ENCODE data around the gene CPOX. TPM values are rescaled to one million over a fixed set of nuclear protein-coding genes. Genes with fewer than 3 reads are reported as not detected.

The CPOX gene
- total and polyA plus RNA-seq, 10 of the 15 experiments (the other 5 are each of a cell fraction or from before 2014, with no cell fraction given): 40.7 to 72.6 (median 64.5) TPM

GRCh38 chr3:98608029-98608428 lies 14.6 kb upstream of the CPOX start:
- Histone ChIP-seq H3K27ac (ENCODE audit: control insufficient read depth, insufficient read depth) (no peak overlapping the region), H3K4me1 (ENCODE audit: control insufficient read depth, insufficient read depth, low read length) (peaks cover 7% of the 10 kb centered on the region; the same call in 1 of the 2 replicates), H3K9ac (ENCODE audit: control insufficient read depth, insufficient read depth, low read length) (no peak overlapping the region), H3K9me3 (replicated peaks; ENCODE audit: control insufficient read depth, insufficient read depth, low read length) (peaks cover 2% of the 10 kb centered on the region; the same call in 2 of the 3 replicates), H4K20me1 (ENCODE audit: control insufficient read depth, insufficient read depth) (no peaks in the 10 kb centered on the region), H3K4me2 (ENCODE audit: control insufficient read depth, insufficient read depth) (no peak overlapping the region), H3K27me3 (replicated peaks in 1 of 2; ENCODE audit: control insufficient read depth in 2 of 2, insufficient read depth in 2 of 2, low read length in 1 of 2) (no peaks in the 10 kb centered on the region), H3K4me3 (no peak overlapping the region), H3K36me3 (ENCODE audit: control insufficient read depth in 2 of 2, insufficient read depth in 2 of 2, low read length in 1 of 2) (no peaks in the 10 kb centered on the region), H2AFZ (ENCODE audit: control insufficient read depth, low read depth, low read length) (no peak overlapping the region), H3K79me2 (ENCODE audit: control insufficient read depth, insufficient read depth, low read length) (no peaks in the 10 kb centered on the region)
- WGBS (ENCODE audit: insufficient coverage, insufficient replicate concordance, low lambda C conversion rate, missing lambda C conversion rate): 95% methylated on average over 2 of the region's 2 CpGs
- no TSS peak for BruUV-seq (replicated peaks)
- no peak for ATAC-seq
- intact Hi-C loops (cut with micrococcal nuclease; ENCODE audit: unreplicated experiment) (no loop called here), in situ Hi-C loops (cut with MboI) (loop anchor here (25.0 kb wide), 1 partner anchor 1154 kb away; no protein-coding TSS in a partner anchor)
- SMC1A ChIA-PET (ENCODE audit: uncharacterized antibody, unreplicated experiment): interaction anchor here (1.4 kb wide), 1 partner anchor 203 kb away, joined by 3 read pairs; no protein-coding TSS in a partner anchor
- RAD21 ChIA-PET (ENCODE audit: unreplicated experiment): interaction anchor here (1.4 kb wide), 1 partner anchor 49 kb away, joined by 4 read pairs; no protein-coding TSS in a partner anchor
- CTCF ChIA-PET: interaction anchor here (0.9 to 8.3 kb wide), 4 partner anchors 8 to 206 kb away, joined by 3 to 373 read pairs (median 4); no protein-coding TSS in a partner anchor
- no peak for TF ChIP-seq NR2C2 (IDR thresholded peaks at IDR 0.05; ENCODE audit: borderline replicate concordance, control insufficient read depth, insufficient read length, low read depth)
- no peak for TF ChIP-seq USF1 (IDR thresholded peaks at IDR 0.05; ENCODE audit: borderline replicate concordance, extremely low read length, insufficient read depth, low read depth, low read length)
- TF ChIP-seq SPI1 (IDR thresholded peaks at IDR 0.05; ENCODE audit: borderline replicate concordance, insufficient read depth, low read depth, low read length): no peak
- no peak for TF ChIP-seq KAT2A (conservative IDR thresholded peaks at IDR 0.05; ENCODE audit: control insufficient read depth, low read depth, low read length)
- no peak for TF ChIP-seq LARP7 (IDR thresholded peaks at IDR 0.05)
- POLR2A ChIA-PET: no interaction called here
- no peak for DNase-seq (ENCODE audit: low read depth, low spot score)
- no peak for FAIRE-seq

Measured in GM12878 (cell line).